ENCODE data around the gene ARFGAP1.

GRCh38 chr20:63289311-63290135, 16.9 kb downstream of the ARFGAP1 start:
- TF ChIP-seq CTCF (conservative IDR thresholded peaks at IDR 0.05; ENCODE audit: low read length), result no peak
- no peak for TF ChIP-seq EZH2phosphoT487 (IDR thresholded peaks at IDR 0.05; ENCODE audit: borderline replicate concordance)
